Mesodermal cell (in vitro differentiated cells): ENCODE data around the gene ALDH3B1.

ENCODE experiments used
- H3K27ac ChIP-seq: 2 replicates; pipeline ENCODE4 v1.7.0; 2013; ENCODE audit warnings: mild to moderate bottlenecking, low read depth, low read length, moderate library complexity; ENCODE audit not compliant: severe bottlenecking
- H3K36me3 ChIP-seq: 2 replicates; pipeline ENCODE4 v1.7.1; 2013; ENCODE audit warnings: mild to moderate bottlenecking, low read length, moderate library complexity; ENCODE audit not compliant: control insufficient read depth, insufficient read depth
- H3K4me1 ChIP-seq: one replicate; pipeline ENCODE4 v1.7.1; 2013; ENCODE audit warnings: mild to moderate bottlenecking, low read length; ENCODE audit not compliant: insufficient read depth, control insufficient read depth, poor library complexity, severe bottlenecking
- H3K4me3 ChIP-seq: 2 replicates; pipeline ENCODE4 v1.7.0; 2013; ENCODE audit warnings: low read length, control low read depth, mild to moderate bottlenecking; ENCODE audit not compliant: insufficient read depth, poor library complexity, severe bottlenecking; ENCODE audit errors: extremely low read depth
- H3K9me3 ChIP-seq: 2 replicates; pipeline ENCODE4 v1.7.1; 2013; ENCODE audit warnings: mild to moderate bottlenecking, low read length, moderate library complexity; ENCODE audit not compliant: control insufficient read depth
- WGBS, 2 experiments: methylation state at CpG; one replicate each; pipeline ENCODE4 v1.1.5; 2013; ENCODE audit warnings: missing lambda C conversion rate in 2 of 2; ENCODE audit not compliant: insufficient coverage in 2 of 2; 5-methylcytosine and 5-hydroxymethylcytosine counted together

The ALDH3B1 gene

GRCh38 chr11:68042219-68043028 lies 32.3 kb downstream of the ALDH3B1 start:
- Histone ChIP-seq H3K27ac (no peak overlapping the region), H3K9me3 (no peaks in the 10 kb centered on the region), H3K4me1 (peaks cover 34% of the 10 kb centered on the region), H3K36me3 (peaks cover 36% of the 10 kb centered on the region), H3K4me3 (no peak overlapping the region)
- WGBS, 2 experiments, result 94 to 95% methylated on average over 26 to 27 of the region's 27 CpGs

DNA sequence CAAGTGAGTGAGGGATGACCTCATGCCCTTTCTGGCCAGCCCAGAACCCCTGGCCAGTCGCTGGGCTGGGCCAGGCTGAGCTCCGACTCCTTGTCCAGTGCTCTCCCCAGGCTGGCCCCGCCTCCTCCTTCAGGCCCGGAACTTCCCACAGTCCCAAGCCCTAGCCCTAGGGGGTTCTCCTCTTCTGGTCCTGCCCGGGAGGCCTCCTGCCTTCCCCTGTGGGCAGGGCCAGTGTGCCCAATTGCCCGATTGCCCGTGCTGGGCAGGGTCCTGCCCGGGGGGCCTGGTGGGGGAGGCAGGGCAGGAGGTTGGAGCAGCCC lies 32.9 kb downstream of the ALDH3B1 start:
- H3K27ac ChIP-seq, result no peak overlapping the region
- no peaks in the 10 kb centered on the region for H3K9me3 ChIP-seq
- WGBS, 2 experiments, result 81 to 91% methylated on average over 6 to 8 of the region's 8 CpGs
- no peak overlapping the region for H3K4me3 ChIP-seq
- H3K4me1 ChIP-seq, result peaks cover 32% of the 10 kb centered on the region
- peaks cover 42% of the 10 kb centered on the region for H3K36me3 ChIP-seq

DNA sequence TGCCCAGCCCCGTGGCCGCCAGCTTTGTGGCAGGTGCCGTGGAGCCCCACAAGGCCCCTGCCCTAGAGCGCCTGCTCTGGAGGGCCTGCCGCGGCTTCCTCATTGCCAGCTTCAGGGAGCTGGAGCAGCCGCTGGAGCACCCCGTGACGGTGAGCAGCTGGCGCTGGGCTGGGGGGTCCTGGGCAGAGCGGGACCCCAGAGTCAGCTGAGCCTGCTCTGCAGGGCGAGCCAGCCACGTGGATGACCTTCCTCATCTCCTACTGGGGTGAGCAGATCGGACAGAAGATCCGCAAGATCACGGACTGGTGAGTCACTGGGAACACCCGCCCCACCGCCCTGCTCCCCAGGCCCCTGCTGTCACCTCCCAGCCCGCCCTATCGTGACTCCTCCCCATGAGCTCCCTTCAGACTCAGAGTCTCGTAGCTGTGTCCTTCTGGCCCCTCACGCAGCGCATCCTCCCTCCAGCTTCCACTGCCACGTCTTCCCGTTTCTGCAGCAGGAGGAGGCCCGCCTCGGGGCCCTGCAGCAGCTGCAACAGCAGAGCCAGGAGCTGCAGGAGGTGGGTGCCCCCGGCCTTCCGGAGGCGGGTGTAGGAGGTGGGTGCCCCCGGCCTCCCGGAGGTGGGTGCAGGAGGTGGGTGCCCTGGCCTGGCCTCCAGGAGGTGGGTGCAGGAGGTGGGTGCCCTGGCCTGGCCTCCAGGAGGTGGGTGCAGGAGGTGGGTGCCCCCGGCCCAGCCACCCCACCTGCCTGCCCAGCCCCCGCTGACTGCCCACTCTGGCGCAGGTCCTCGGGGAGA lies 33.4 kb downstream of the ALDH3B1 start:
- 89 to 92% methylated on average over 23 to 27 of the region's 36 CpGs for WGBS, 2 experiments
- peaks cover 26% of the 10 kb centered on the region for H3K4me1 ChIP-seq
- no peak overlapping the region for H3K4me3 ChIP-seq
- H3K27ac ChIP-seq, result no peak overlapping the region
- peaks cover 44% of the 10 kb centered on the region for H3K36me3 ChIP-seq
- no peaks in the 10 kb centered on the region for H3K9me3 ChIP-seq

DNA sequence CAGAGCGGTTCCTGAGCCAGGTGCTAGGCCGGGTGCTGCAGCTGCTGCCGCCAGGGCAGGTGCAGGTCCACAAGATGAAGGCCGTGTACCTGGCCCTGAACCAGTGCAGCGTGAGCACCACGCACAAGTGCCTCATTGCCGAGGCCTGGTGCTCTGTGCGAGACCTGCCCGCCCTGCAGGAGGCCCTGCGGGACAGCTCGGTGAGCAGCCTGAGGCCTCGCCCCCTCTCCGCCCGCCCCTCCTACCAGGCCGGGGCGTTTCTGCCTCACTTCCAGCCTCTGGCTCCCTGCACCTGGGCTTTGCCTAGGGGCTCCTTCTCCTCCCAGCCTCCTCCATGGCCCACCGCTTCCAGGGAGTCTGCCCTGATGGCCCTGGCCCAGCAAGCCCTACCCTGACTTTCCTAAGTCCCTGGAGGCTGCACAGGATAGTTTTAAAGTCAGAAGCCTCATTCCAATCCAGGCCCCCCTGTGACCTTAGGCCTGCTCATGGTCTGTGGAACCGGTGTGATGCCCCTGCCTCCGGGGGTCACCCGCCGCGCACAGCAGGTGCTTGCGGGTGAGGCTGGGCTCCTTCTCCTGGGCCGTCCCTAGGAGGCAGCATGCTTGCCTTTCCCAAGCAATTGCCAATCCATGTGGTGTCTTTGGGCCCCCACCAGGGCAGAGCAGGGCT lies 34.2 kb downstream of the ALDH3B1 start:
- H3K4me1 ChIP-seq, result peaks cover 24% of the 10 kb centered on the region
- 89 to 93% methylated on average over 12 to 23 of the region's 24 CpGs for WGBS, 2 experiments
- H3K27ac ChIP-seq, result no peak overlapping the region

DNA sequence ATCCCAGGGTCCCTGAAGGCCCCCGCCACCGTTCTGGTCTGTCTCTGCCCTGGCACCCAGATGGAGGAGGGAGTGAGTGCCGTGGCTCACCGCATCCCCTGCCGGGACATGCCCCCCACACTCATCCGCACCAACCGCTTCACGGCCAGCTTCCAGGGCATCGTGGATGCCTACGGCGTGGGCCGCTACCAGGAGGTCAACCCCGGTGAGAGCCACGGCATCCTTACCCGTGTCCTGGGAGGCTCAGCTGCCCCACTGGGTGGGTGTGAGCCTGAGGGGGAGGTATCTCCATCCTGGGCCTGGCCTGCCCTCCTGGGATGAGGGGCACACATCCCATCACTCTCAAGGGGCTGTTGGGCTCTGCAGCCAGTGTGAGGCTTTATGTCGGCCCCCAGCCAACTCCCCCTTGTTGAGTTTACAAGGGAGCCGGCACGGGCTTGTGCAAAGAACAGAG lies 34.8 kb downstream of the ALDH3B1 start:
- Histone ChIP-seq H3K4me3 (no peak overlapping the region), H3K27ac (no peak overlapping the region), H3K36me3 (peaks cover 57% of the 10 kb centered on the region), H3K9me3 (no peaks in the 10 kb centered on the region), H3K4me1 (peaks cover 20% of the 10 kb centered on the region)
- 95 to 100% methylated on average over 8 to 11 of the region's 18 CpGs for WGBS, 2 experiments

More for the DNA sequence above, 34.2 kb downstream of the ALDH3B1 start:
- H3K36me3 ChIP-seq, result peaks cover 51% of the 10 kb centered on the region
- no peaks in the 10 kb centered on the region for H3K9me3 ChIP-seq
- no peak overlapping the region for H3K4me3 ChIP-seq

DNA sequence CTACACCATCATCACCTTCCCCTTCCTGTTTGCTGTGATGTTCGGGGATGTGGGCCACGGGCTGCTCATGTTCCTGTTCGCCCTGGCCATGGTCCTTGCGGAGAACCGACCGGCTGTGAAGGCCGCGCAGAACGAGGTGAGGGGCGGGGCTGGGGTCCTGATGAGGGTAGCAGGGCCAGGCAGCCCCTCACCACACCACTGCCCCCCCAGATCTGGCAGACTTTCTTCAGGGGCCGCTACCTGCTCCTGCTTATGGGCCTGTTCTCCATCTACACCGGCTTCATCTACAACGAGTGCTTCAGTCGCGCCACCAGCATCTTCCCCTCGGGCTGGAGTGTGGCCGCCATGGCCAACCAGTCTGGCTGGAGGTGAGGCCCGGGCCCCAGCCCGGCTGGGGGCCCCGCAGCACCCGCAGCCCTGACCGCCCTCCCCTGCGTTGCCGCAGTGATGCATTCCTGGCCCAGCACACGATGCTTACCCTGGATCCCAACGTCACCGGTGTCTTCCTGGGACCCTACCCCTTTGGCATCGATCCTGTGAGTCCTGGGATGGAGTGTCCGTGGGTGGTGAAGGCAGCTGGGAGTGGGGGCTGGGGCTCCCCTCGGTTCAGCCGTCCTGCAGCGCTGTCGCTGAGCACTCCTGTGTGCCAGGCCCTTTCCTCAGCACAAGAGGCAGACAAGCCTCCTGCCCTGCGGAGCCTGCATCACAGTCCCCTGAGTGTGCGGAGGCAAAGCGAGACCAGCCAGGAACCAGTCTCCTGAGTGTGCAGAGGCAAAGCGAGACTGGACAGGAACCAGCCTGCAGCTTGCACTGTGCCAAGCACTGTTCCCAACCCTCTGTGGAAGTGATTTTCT lies 37.5 kb downstream of the ALDH3B1 start:
- Histone ChIP-seq H3K4me3 (no peak overlapping the region), H3K9me3 (no peaks in the 10 kb centered on the region), H3K36me3 (peaks cover 68% of the 10 kb centered on the region), H3K27ac (no peak overlapping the region), H3K4me1 (peaks cover 10% of the 10 kb centered on the region)
- 94 to 98% methylated on average over 28 to 35 of the region's 37 CpGs for WGBS, 2 experiments

- H3K4me1 ChIP-seq, result no peaks in the 10 kb centered on the region
- H3K27ac ChIP-seq, result no peak overlapping the region
- H3K4me3 ChIP-seq, result no peak overlapping the region
- H3K36me3 ChIP-seq, result peaks cover 65% of the 10 kb centered on the region
- no peaks in the 10 kb centered on the region for H3K9me3 ChIP-seq
- 89 to 90% methylated on average over 22 to 30 of the region's 35 CpGs for WGBS, 2 experiments
These were observed 38.8 kb downstream of the ALDH3B1 start for GRCh38 chr11:68048681-68049508.

DNA sequence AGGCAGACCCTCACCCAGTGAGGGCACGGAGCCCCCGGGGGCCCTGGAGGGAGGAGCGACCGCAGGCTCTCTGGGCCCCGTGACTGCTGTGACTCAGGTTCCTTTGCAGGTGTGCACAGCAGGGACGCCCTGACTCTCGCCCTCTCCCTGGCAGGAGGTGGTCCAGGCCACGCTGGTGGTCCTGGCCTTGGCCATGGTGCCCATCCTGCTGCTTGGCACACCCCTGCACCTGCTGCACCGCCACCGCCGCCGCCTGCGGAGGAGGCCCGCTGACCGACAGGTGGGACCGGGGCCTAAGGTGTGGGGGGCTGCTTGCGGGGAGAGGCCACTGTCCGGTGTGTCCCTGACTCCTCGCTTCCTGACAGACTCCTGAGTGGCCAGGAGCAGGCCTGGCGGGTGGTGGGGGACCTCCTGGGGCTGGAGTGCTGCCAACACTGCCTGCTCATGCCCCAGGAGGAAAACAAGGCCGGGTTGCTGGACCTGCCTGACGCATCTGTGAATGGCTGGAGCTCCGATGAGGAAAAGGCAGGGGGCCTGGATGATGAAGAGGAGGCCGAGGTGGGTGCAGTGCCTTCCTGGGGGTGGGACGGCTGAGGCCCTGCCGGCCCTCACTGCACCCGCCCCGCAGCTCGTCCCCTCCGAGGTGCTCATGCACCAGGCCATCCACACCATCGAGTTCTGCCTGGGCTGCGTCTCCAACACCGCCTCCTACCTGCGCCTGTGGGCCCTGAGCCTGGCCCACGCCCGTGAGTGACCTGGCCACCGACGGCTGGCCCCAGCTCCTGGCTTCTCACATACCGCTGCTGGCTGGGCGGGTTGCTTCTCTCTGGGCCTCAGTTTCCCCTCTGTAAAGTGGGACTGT lies 39.6 kb downstream of the ALDH3B1 start:
- peaks cover 59% of the 10 kb centered on the region for H3K36me3 ChIP-seq
- H3K4me3 ChIP-seq, result no peak overlapping the region
- no peaks in the 10 kb centered on the region for H3K9me3 ChIP-seq
- H3K27ac ChIP-seq, result no peak overlapping the region
- 93 to 94% methylated on average over 38 to 40 of the region's 40 CpGs for WGBS, 2 experiments
- H3K4me1 ChIP-seq, result no peaks in the 10 kb centered on the region

- 90 to 97% methylated on average over 15 to 18 of the region's 18 CpGs for WGBS, 2 experiments
- no peak overlapping the region for H3K27ac ChIP-seq
These were observed 40.3 kb downstream of the ALDH3B1 start for GRCh38 chr11:68050371-68050841.

More at GRCh38 chr11:68050371-68050841, 40.3 kb downstream of the ALDH3B1 start:
- H3K9me3 ChIP-seq, result no peaks in the 10 kb centered on the region
- no peak overlapping the region for H3K4me3 ChIP-seq
- H3K36me3 ChIP-seq, result peaks cover 53% of the 10 kb centered on the region
- H3K4me1 ChIP-seq, result no peaks in the 10 kb centered on the region
